ENCODE data around the gene ENO2.

The ENO2 gene

DNA sequence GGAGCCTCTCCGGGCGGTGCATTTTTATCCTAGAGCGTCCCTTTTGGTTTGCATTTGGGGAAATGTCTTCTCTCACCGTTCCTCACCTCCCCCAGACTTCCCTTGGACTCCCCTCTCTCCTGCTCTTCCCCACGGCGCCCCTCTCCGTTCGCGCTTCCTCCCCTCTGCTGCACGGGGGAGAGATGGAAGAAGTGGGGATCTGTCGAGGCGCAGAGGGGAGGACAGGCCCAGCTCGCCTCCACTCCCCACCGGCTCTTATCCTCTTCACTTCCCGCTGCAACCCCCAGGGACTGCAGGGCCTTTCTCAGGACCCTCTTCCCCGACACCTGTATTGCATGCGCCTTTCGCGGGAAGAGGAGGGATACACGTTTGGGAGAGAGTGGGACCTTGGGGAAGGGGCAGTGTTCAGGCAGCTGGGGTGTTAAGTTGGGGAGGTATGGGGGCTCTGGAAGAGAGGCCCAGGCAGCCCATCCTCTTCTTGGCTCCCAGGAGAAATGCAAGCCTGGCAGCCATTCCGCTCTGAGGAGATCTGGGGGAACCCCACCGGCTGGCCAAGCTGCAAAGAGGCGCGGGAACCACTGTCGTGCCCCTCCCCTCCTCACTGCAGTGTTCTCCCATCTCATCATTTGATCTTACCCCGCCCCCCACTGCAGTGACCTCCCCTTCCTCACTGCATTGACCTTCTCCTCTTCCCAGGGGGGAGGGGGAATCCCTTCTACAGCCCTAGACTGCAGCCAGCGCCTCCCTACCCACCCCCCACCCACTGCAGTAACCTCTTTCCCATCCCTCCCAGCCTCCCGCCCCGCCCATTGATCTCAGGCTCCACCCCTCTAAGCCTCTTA is 788 bp downstream of the ENO2 start:
- no peak for DNase-seq

GRCh38 chr12:6915789-6916285 is 1.5 kb downstream of the ENO2 start:
- DNase-seq = no peak

- no peak for DNase-seq
Measured at GRCh38 chr12:6916426-6917200, 2.2 kb downstream of the ENO2 start.

- no peak for DNase-seq
Measured at GRCh38 chr12:6917491-6918231, 3.3 kb downstream of the ENO2 start.

GRCh38 chr12:6919588-6919987 is 5.2 kb downstream of the ENO2 start:
- no peak for DNase-seq

DNA sequence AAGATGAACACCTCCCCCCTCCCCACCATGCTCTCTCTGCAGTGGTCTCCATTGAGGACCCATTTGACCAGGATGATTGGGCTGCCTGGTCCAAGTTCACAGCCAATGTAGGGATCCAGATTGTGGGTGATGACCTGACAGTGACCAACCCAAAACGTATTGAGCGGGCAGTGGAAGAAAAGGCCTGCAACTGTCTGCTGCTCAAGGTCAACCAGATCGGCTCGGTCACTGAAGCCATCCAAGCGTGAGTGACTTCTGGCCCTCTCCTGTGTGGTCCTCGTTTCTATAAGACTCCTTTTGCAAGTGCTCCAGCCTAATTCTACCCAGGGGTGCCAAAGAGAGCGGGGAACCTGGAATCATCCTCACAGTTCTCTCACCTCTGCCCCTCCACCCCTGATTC is 7.2 kb downstream of the ENO2 start:
- DNase-seq = no peak

- DNase-seq = no peak
Measured at GRCh38 chr12:6921996-6922946, 7.9 kb downstream of the ENO2 start.

DNA sequence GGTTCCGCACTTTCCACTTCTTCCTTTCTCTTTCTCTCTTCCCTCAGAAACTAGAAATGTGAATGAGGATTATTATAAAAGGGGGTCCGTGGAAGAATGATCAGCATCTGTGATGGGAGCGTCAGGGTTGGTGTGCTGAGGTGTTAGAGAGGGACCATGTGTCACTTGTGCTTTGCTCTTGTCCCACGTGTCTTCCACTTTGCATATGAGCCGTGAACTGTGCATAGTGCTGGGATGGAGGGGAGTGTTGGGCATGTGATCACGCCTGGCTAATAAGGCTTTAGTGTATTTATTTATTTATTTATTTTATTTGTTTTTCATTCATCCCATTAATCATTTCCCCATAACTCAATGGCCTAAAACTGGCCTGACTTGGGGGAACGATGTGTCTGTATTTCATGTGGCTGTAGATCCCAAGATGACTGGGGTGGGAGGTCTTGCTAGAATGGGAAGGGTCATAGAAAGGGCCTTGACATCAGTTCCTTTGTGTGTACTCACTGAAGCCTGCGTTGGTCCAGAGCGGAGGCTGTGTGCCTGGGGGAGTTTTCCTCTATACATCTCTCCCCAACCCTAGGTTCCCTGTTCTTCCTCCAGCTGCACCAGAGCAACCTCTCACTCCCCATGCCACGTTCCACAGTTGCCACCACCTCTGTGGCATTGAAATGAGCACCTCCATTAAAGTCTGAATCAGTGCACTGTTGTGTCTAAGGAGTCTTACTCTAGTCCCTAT is 8.8 kb downstream of the ENO2 start:
- DNase-seq = no peak

GRCh38 chr12:6923851-6924250 is 9.5 kb downstream of the ENO2 start:
- no peak for DNase-seq

- DNase-seq = no peak
Measured at GRCh38 chr12:6925239-6925539, 10.8 kb downstream of the ENO2 start.

GRCh38 chr12:6925540-6926279 is 11.3 kb downstream of the ENO2 start:
- DNase-seq = no peak

- peak; percentile 57 for DNase-seq
Measured at GRCh38 chr12:6927379-6928021, 13.1 kb downstream of the ENO2 start, which contains the start of gene ATN1. ATN1 (plus strand) TSS chr12:6927959; CDS start chr12:6934002, 6,043 bp downstream.

GRCh38 chr12:6928022-6928702 is 13.8 kb downstream of the ENO2 start:
- no peak for DNase-seq

DNA sequence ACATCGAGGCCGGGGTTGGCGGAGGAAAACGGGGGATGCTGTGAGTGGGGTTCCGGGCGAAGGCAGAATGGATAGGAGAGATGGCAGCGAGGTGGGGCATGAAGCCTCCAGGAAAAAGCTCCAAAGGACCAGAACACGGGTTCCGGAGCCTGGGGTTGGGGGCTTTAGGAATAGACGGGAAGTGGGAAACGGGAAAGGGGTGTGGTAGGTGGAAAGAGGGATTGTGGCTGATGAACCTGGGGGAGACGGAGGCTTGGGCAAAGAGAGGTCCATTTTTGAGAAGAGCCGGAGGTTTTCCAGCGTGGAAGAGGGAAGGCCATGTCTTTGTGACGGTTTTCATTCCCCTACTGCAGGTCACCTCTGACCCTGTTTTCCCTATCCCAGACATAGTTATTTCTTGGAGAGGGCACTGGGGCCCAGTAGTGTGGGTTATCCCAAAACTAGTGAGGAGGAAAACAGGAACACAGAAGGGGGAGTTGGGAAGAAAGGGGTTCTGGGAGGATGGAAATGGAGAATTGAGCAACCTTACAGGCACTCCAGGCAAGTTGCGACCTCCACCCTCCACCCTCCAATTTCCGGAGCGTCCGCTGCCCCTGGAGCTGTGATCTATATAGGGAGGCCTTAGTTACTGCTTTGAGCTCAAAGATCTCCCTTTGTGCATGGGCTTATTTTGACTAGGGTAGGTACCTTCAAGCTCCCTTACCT is 14.5 kb downstream of the ENO2 start:
- no peak for DNase-seq

DNA sequence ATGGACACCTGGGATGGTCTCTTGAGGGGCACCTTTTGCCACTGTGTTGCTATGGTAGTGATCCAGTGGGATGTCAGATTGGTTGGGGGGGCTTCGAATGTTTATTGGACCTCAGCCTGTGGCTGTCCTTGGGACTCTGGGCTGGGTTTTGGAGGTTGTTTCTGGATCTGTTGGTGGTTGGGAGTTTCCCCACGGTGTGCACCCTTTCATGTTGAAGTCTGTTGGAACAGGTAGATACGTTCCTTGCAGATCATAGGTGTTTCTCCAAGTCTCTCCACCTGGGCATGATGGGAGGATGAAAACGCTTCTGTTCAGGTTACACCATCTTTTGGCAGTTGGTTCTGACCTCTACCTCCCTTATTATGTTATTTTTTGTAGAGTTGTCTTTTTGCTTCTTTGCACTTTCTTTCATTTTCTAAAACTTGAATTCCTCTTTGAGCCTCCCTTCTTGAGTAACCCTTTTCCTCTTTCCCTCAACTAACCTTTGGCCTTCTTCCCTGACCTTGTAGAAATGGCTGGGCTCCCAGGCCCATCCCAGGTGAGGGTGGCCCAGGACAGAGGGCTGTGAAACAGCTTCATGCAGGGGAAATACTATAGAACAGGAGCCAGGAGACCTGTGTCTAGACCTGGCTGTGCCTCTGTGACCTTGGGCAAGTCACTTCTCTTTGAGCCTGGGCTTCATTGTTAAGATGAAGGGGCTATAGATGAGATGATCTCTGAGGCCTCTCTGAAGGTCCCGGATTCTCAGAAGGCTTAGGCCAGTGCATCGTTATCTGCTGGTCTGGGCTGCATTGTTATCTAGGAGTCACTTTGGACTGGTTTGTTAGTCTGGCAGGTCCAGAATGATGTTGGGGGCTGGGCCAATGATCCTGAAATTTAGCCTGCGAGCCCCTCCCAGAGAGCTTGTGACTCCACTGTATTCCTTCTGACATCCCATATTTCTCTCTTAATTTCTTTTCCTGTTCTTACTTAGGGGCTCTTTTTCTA is 15.4 kb downstream of the ENO2 start:
- DNase-seq = no peak

- DNase-seq = no peak
Measured at GRCh38 chr12:6932766-6933165, 18.4 kb downstream of the ENO2 start.

- no peak for DNase-seq
Measured at GRCh38 chr12:6934110-6934509, 19.7 kb downstream of the ENO2 start.

Data from CD4-positive, alpha-beta T cell treated with Interleukin-21 for 1 hour (primary cell).